ENCODE results near the gene STAG1.

Gene STAG1

GRCh38 chr3:136353461-136353860 is 398.7 kb downstream of the STAG1 start:
- TF ChIP-seq SPI1 (IDR thresholded peaks at IDR 0.05; ENCODE audit: borderline replicate concordance, low read depth) (no peak), GABPA (IDR thresholded peaks at IDR 0.05; ENCODE audit: low read depth) (no peak), CTCF (IDR thresholded peaks at IDR 0.05; ENCODE audit: insufficient read depth, low read length) (no peak), REST (IDR thresholded peaks at IDR 0.05; ENCODE audit: insufficient replicate concordance, low read depth) (no peak), POLR2AphosphoS5 (IDR thresholded peaks at IDR 0.05; ENCODE audit: low read depth) (no peak)
- H3K4me3 ChIP-seq (replicated peaks; ENCODE audit: insufficient read depth, low read length) = no peak overlapping the region
- no peak overlapping the region for H3K27ac ChIP-seq (replicated peaks)
- no peak for DNase-seq (ENCODE audit: low read depth in 1 of 2, low spot score in 1 of 2)
- H3K27me3 ChIP-seq (ENCODE audit: insufficient read depth, poor library complexity, severe bottlenecking) = no peaks in the 10 kb centered on the region

GRCh38 chr3:136351905-136352304 is 400.3 kb downstream of the STAG1 start:
- Histone ChIP-seq H3K4me3 (replicated peaks; ENCODE audit: insufficient read depth, low read length) (no peak overlapping the region), H3K27me3 (ENCODE audit: insufficient read depth, poor library complexity, severe bottlenecking) (no peaks in the 10 kb centered on the region)
- TF ChIP-seq CTCF (IDR thresholded peaks at IDR 0.05; ENCODE audit: insufficient read depth, low read length) (no peak), REST (IDR thresholded peaks at IDR 0.05; ENCODE audit: insufficient replicate concordance, low read depth) (no peak), SPI1 (IDR thresholded peaks at IDR 0.05; ENCODE audit: borderline replicate concordance, low read depth) (no peak), POLR2AphosphoS5 (IDR thresholded peaks at IDR 0.05; ENCODE audit: low read depth) (no peak), GABPA (IDR thresholded peaks at IDR 0.05; ENCODE audit: low read depth) (no peak)

GRCh38 chr3:136351351-136351750 is 400.8 kb downstream of the STAG1 start:
- Histone ChIP-seq H3K27me3 (ENCODE audit: insufficient read depth, poor library complexity, severe bottlenecking) (no peaks in the 10 kb centered on the region), H3K4me3 (replicated peaks; ENCODE audit: insufficient read depth, low read length) (no peak overlapping the region), H3K27ac (replicated peaks) (no peak overlapping the region)
- no peak for DNase-seq (ENCODE audit: low read depth in 1 of 2, low spot score in 1 of 2)
- TF ChIP-seq CTCF (IDR thresholded peaks at IDR 0.05; ENCODE audit: insufficient read depth, low read length) (no peak), POLR2AphosphoS5 (IDR thresholded peaks at IDR 0.05; ENCODE audit: low read depth) (no peak), GABPA (IDR thresholded peaks at IDR 0.05; ENCODE audit: low read depth) (no peak), REST (IDR thresholded peaks at IDR 0.05; ENCODE audit: insufficient replicate concordance, low read depth) (no peak), SPI1 (IDR thresholded peaks at IDR 0.05; ENCODE audit: borderline replicate concordance, low read depth) (no peak)

More at GRCh38 chr3:136351905-136352304, 400.3 kb downstream of the STAG1 start:
- no peak overlapping the region for H3K27ac ChIP-seq (replicated peaks)
- DNase-seq (ENCODE audit: low read depth in 1 of 2, low spot score in 1 of 2) = no peak
